HCT116 (cell line): ENCODE data around the gene OCRL. TPM values are rescaled to one million over a fixed set of nuclear protein-coding genes. Genes with fewer than 3 reads are reported as not detected.
"Not testable (repeated sequence)": the region's sequence is repeated elsewhere in the genome, so short reads cannot be mapped to it uniquely, and the experiment has no call there.

ENCODE experiments used
- ATAC-seq: fragments of 200-7000 bp; cut with Tn5 transposase; 2 replicates; pipeline ENCODE4 v1.9.1; 2020; ENCODE audit warnings: mild to moderate bottlenecking, moderate library complexity
- BruUV-seq: library from RNA; stranded (reverse); fragments of 400-500 nt; replicated peaks from 2 replicates; lab custom pipeline; 2021; lab: Mats Ljungman, UMichigan
- CTCF ChIA-PET: fragments of 300-600 bp; sonication (Branson Sonifier 250); formaldehyde crosslinking; loops from one replicate; lab custom pipeline; 2021; ENCODE audit warnings: antibody characterized with exemption; lab: Charles Lee
- POLR2A ChIA-PET: fragments of 300-600, 350-600 bp; sonication (Branson Sonifier 250); formaldehyde crosslinking; loops from one replicate; lab custom pipeline; 2021; ENCODE audit warnings: antibody characterized with exemption; lab: Charles Lee
- RAD21 ChIA-PET, 2 experiments: fragments of 300-600 bp; sonication (Branson Sonifier 250); formaldehyde crosslinking; loops; one replicate each; lab custom pipeline; 2023; ENCODE audit warnings: low total read pairs in 2 of 2; ENCODE audit not compliant: uncharacterized antibody in 2 of 2, unreplicated experiment in 2 of 2, low non-redundant PET in 1 of 2; lab: Charles Lee
- DNase-seq: peaks from one replicate; pipeline ENCODE4 v3.0.0-alpha.2; 2010; ENCODE audit warnings: low read depth, low spot score
- H2AFZ ChIP-seq: fragments of 200-600 bp; shearing (Covaris generic), sonication (generic); 2 replicates; pipeline ENCODE4 v1.6.1; 2017; ENCODE audit warnings: low read depth, mixed run types, mixed read lengths, antibody characterized with exemption, low read length; ENCODE audit not compliant: poor library complexity, severe bottlenecking
- H3K27ac ChIP-seq: 2 replicates; pipeline ENCODE4 v1.5.1; 2012; ENCODE audit warnings: low read depth, low read length
- H3K27me3 ChIP-seq: fragments of 200-600 bp; sonication (generic); 2 replicates; pipeline ENCODE4 v1.6.1; 2016; ENCODE audit warnings: mixed run types, low read length, mixed read lengths; ENCODE audit not compliant: insufficient read depth
- H3K36me3 ChIP-seq, 2 experiments: fragments of 200-500 bp in 1 of 2; fragments of 200-600 bp in 1 of 2; sonication (Bioruptor generic) in 1 of 2; sonication (generic) in 1 of 2; 2 replicates each; pipeline versions ENCODE4 v1.5.1 to v1.6.1; 2014 to 2016; ENCODE audit warnings: low read length in 2 of 2, inconsistent platforms in 1 of 2, mixed read lengths in 1 of 2, mixed run types in 1 of 2; ENCODE audit not compliant: insufficient read depth in 2 of 2, control insufficient read depth in 1 of 2
- H3K4me1 ChIP-seq, 2 experiments: fragments of 200-600 bp in 1 of 2; sonication (generic) in 1 of 2; 2 replicates each; pipeline versions ENCODE4 v1.5.1 to v1.6.1; 2012 to 2017; ENCODE audit warnings: low read length in 2 of 2, inconsistent platforms in 1 of 2, mild to moderate bottlenecking in 1 of 2, mixed read lengths in 1 of 2, mixed run types in 1 of 2, moderate library complexity in 1 of 2; ENCODE audit not compliant: insufficient read depth in 2 of 2, control insufficient read depth in 1 of 2
- H3K4me2 ChIP-seq: fragments of 200-600 bp; sonication (generic); 2 replicates; pipeline ENCODE4 v1.6.1; 2017; ENCODE audit warnings: mixed run types, low read length, mixed read lengths
- H3K4me3 ChIP-seq, 2 experiments: fragments of 200-600 bp in 1 of 2; sonication (generic) in 1 of 2; replicated peaks in 1 of 2; 2 replicates each; pipeline ENCODE4 v1.5.1; 2011 to 2016; ENCODE audit warnings: low read length in 2 of 2, control low read depth in 1 of 2, low read depth in 1 of 2, mild to moderate bottlenecking in 1 of 2, mixed read lengths in 1 of 2, mixed run types in 1 of 2
- H3K79me2 ChIP-seq: fragments of 200-600 bp; sonication (generic); 2 replicates; pipeline ENCODE4 v1.6.1; 2017; ENCODE audit warnings: mild to moderate bottlenecking, mixed run types, low read length, moderate library complexity, mixed read lengths; ENCODE audit not compliant: insufficient read depth
- H3K9ac ChIP-seq: fragments of 200-600 bp; sonication (generic); 2 replicates; pipeline ENCODE4 v1.6.1; 2016; ENCODE audit warnings: low read length, mixed read lengths
- H3K9me2 ChIP-seq: fragments of 200-600 bp; sonication (generic), shearing (Covaris generic); 2 replicates; pipeline ENCODE4 v1.6.1; 2017; ENCODE audit warnings: mixed run types, mild to moderate bottlenecking, moderate library complexity; ENCODE audit not compliant: insufficient read depth
- H3K9me3 ChIP-seq, 2 experiments: fragments of 200-500 bp in 1 of 2; fragments of 200-600 bp in 1 of 2; sonication (Bioruptor generic) in 1 of 2; sonication (generic) in 1 of 2; 2 replicates each; pipeline ENCODE4 v1.6.1; 2014 to 2017; ENCODE audit warnings: low read length in 2 of 2, mixed read lengths in 2 of 2, inconsistent platforms in 1 of 2, low read depth in 1 of 2, mild to moderate bottlenecking in 1 of 2, mixed run types in 1 of 2, moderate library complexity in 1 of 2; ENCODE audit not compliant: control insufficient read depth in 1 of 2, insufficient read depth in 1 of 2
- H4K20me1 ChIP-seq: fragments of 200-600 bp; sonication (generic), shearing (Covaris generic); 2 replicates; pipeline ENCODE4 v1.6.1; 2017; ENCODE audit warnings: mixed run types, mild to moderate bottlenecking, moderate library complexity; ENCODE audit not compliant: insufficient read depth
- CTCF ChIP-seq, 3 experiments: fragments of 200-600 bp in 1 of 3; sonication (generic) in 1 of 3; IDR thresholded peaks in 2 of 3; conservative IDR thresholded peaks in 1 of 3; 2 replicates each; pipeline ENCODE4 v1.5.1; 2012 to 2017; ENCODE audit warnings: low read depth in 2 of 3, low read length in 2 of 3, antibody characterized with exemption in 1 of 3, borderline replicate concordance in 1 of 3, control low read depth in 1 of 3, mild to moderate bottlenecking in 1 of 3, mixed read lengths in 1 of 3, mixed run types in 1 of 3, moderate library complexity in 1 of 3; ENCODE audit not compliant: insufficient read depth in 1 of 3
- FOSL1 ChIP-seq: IDR thresholded peaks from 2 replicates; pipeline ENCODE4 v1.6.1; 2012; ENCODE audit warnings: low read depth
- RAD21 ChIP-seq: IDR thresholded peaks from 2 replicates; pipeline ENCODE4 v1.6.1; 2012; ENCODE audit warnings: low read depth, mild to moderate bottlenecking
- ZBTB33 ChIP-seq: IDR thresholded peaks from 2 replicates; pipeline ENCODE4 v1.6.1; 2011; ENCODE audit warnings: mild to moderate bottlenecking, low read length, moderate library complexity; ENCODE audit not compliant: insufficient replicate concordance; ENCODE audit errors: extremely low read depth
- intact Hi-C: fragments of 100-400 bp; cut with micrococcal nuclease; formaldehyde crosslinking; loops from 2 replicates; pipeline ENCODE4 v1.10.0; 2022
- total RNA-seq: library from RNA; stranded (reverse); gene quantifications from one replicate; pipeline ENCODE4 v1.2.1, GENCODE V29; 2021; ENCODE audit not compliant: unreplicated experiment

Gene OCRL
- total RNA-seq, 1 experiment from 2014 or later = 19.8 TPM

- TF ChIP-seq CTCF (IDR thresholded peaks at IDR 0.05 in 2 of 3, conservative IDR thresholded peaks at IDR 0.05 in 1 of 3; ENCODE audit: borderline replicate concordance in 1 of 3, insufficient read depth in 1 of 3, low read depth in 2 of 3, low read length in 2 of 3) (no peak), RAD21 (no peak), FOSL1 (no peak), ZBTB33 (no peak)
Observed at GRCh38 chrX:129553619-129554288, 13.7 kb downstream of the OCRL start (continued).

- H3K4me1 ChIP-seq, ATAC-seq, DNase-seq, RAD21 ChIA-PET, H4K20me1 ChIP-seq, H3K4me3 ChIP-seq, H3K36me3 ChIP-seq, CTCF ChIA-PET, intact Hi-C loops, H3K27ac ChIP-seq, H3K9me3 ChIP-seq, H3K27me3 ChIP-seq, H3K79me2 ChIP-seq, H3K4me2 ChIP-seq, H3K9ac ChIP-seq, H2AFZ ChIP-seq, BruUV-seq, H3K9me2 ChIP-seq, POLR2A ChIA-PET: not testable (repeated sequence)
Observed at GRCh38 chrX:129554816-129555215, 14.8 kb downstream of the OCRL start.
